WTC11 (cell line): ENCODE data around the gene OSGEP. TPM values are rescaled to one million over a fixed set of nuclear protein-coding genes. Genes with fewer than 3 reads are reported as not detected.

Source experiments
- ATAC-seq: fragments of 200-7000 bp; cut with Tn5 transposase; 2 replicates; pipeline ENCODE4 v1.10.0; 2021; ENCODE audit warnings: mild to moderate bottlenecking, moderate library complexity
- CTCF ChIA-PET: fragments of 300-600 bp; sonication (Branson Sonifier 250); formaldehyde crosslinking; loops from one replicate; lab custom pipeline; 2021; ENCODE audit warnings: antibody characterized with exemption; lab: Charles Lee
- POLR2A ChIA-PET: fragments of 350-600 bp; sonication (Branson Sonifier 250); formaldehyde crosslinking; loops from one replicate; lab custom pipeline; 2021; ENCODE audit warnings: antibody characterized with exemption; lab: Charles Lee
- DNase-seq: peaks from one replicate; pipeline ENCODE4 v3.0.0; 2021; ENCODE audit warnings: low spot score
- H3K27ac Mint-ChIP-seq: 2 replicates; pipeline ENCODE4 v1.8.0; 2021; ENCODE audit warnings: mixed read lengths
- H3K27me3 Mint-ChIP-seq: 2 replicates; pipeline ENCODE4 v1.8.0; 2021; ENCODE audit warnings: low read depth, mild to moderate bottlenecking, moderate library complexity, mixed read lengths
- H3K36me3 Mint-ChIP-seq: 2 replicates; pipeline ENCODE4 v1.8.0; 2021; ENCODE audit warnings: mixed read lengths
- H3K4me1 Mint-ChIP-seq: 2 replicates; pipeline ENCODE4 v1.8.0; 2022; ENCODE audit warnings: mixed read lengths
- H3K4me3 Mint-ChIP-seq: 2 replicates; pipeline ENCODE4 v1.8.0; 2021; ENCODE audit warnings: mild to moderate bottlenecking, moderate library complexity, mixed read lengths
- H3K9me3 Mint-ChIP-seq: 2 replicates; pipeline ENCODE4 v1.8.0; 2021; ENCODE audit warnings: mixed read lengths
- E2F1 ChIP-seq: sonication (generic); formaldehyde crosslinking; IDR thresholded peaks from 2 replicates; pipeline ENCODE4 v1.8.0; 2022; ENCODE audit warnings: mild to moderate bottlenecking, missing genetic modification reagents
- ERG ChIP-seq: fragments of 250-450 bp; sonication (Bioruptor Pico); IDR thresholded peaks from 2 replicates; pipeline ENCODE4 v1.8.0; 2021; ENCODE audit warnings: mild to moderate bottlenecking
- FOXP1 ChIP-seq: sonication (generic); formaldehyde crosslinking; IDR thresholded peaks from 2 replicates; pipeline ENCODE4 v1.8.0; 2022; ENCODE audit warnings: missing genetic modification reagents, mild to moderate bottlenecking, moderate library complexity, borderline replicate concordance
- GABPB1 ChIP-seq: sonication (generic); formaldehyde crosslinking; IDR thresholded peaks from 2 replicates; pipeline ENCODE4 v1.8.1; 2023; ENCODE audit warnings: mild to moderate bottlenecking, missing genetic modification reagents
- HMGXB4 ChIP-seq: sonication (generic); formaldehyde crosslinking; IDR thresholded peaks from 2 replicates; pipeline ENCODE4 v1.8.1; 2023; ENCODE audit warnings: mild to moderate bottlenecking, moderate library complexity, missing genetic modification reagents
- MAX ChIP-seq: sonication (generic); formaldehyde crosslinking; IDR thresholded peaks from 2 replicates; pipeline ENCODE4 v1.8.0; 2022; ENCODE audit warnings: mild to moderate bottlenecking, missing genetic modification reagents
- PRDM15 ChIP-seq: sonication (generic); formaldehyde crosslinking; IDR thresholded peaks from 2 replicates; pipeline ENCODE4 v1.8.0; 2022; ENCODE audit warnings: missing genetic modification reagents
- RORB ChIP-seq: fragments of 250-450 bp; sonication (Bioruptor Pico); IDR thresholded peaks from 2 replicates; pipeline ENCODE4 v1.9.0; 2021; ENCODE audit warnings: mild to moderate bottlenecking
- SMAD4 ChIP-seq: sonication (generic); formaldehyde crosslinking; IDR thresholded peaks from 2 replicates; pipeline ENCODE4 v1.8.0; 2022; ENCODE audit warnings: mild to moderate bottlenecking, missing genetic modification reagents
- STAT6 ChIP-seq: sonication (generic); formaldehyde crosslinking; conservative IDR thresholded peaks from 2 replicates; pipeline ENCODE4 v1.8.1; 2023; ENCODE audit warnings: mild to moderate bottlenecking, low read depth, missing genetic modification reagents, moderate library complexity
- USF1 ChIP-seq: sonication (generic); formaldehyde crosslinking; IDR thresholded peaks from 2 replicates; pipeline ENCODE4 v1.8.0; 2022; ENCODE audit warnings: mild to moderate bottlenecking, missing genetic modification reagents
- ZNF121 ChIP-seq: sonication (generic); formaldehyde crosslinking; IDR thresholded peaks from 2 replicates; pipeline ENCODE4 v1.8.0; 2023; ENCODE audit warnings: missing genetic modification reagents
- ZNF219 ChIP-seq: sonication (generic); formaldehyde crosslinking; IDR thresholded peaks from 2 replicates; pipeline ENCODE4 v1.8.0; 2023; ENCODE audit warnings: missing genetic modification reagents, mild to moderate bottlenecking, borderline replicate concordance
- ZNF263 ChIP-seq: sonication (generic); formaldehyde crosslinking; IDR thresholded peaks from 2 replicates; pipeline ENCODE4 v1.8.1; 2022; ENCODE audit warnings: low read depth, mild to moderate bottlenecking, moderate library complexity, missing genetic modification reagents
- ZNF423 ChIP-seq: fragments of 250-450 bp; sonication (Bioruptor Pico); IDR thresholded peaks from 2 replicates; pipeline ENCODE4 v2.1.2; 2022; ENCODE audit warnings: mild to moderate bottlenecking, moderate library complexity
- total RNA-seq: library from RNA; stranded (reverse); gene quantifications from 3 replicates; pipeline ENCODE4 v1.2.3, GENCODE V29; 2021

Gene OSGEP
- total RNA-seq, 1 experiment from 2014 or later: 40.0 TPM

GRCh38 chr14:20435582-20436362 lies 18.8 kb downstream of the OSGEP start, which contains the start of gene KLHL33 (continued):
- TF ChIP-seq ZNF219 (CRISPR knock-in tag): no peak

GRCh38 chr14:20434701-20435581 lies 19.7 kb downstream of the OSGEP start:
- ATAC-seq (peak; percentile 63), DNase-seq (peak; percentile 45)
- H3K4me1 Mint-ChIP-seq: peaks cover 13% of the 10 kb centered on the region
- no peaks in the 10 kb centered on the region for H3K9me3 Mint-ChIP-seq
- ChIA-PET POLR2A (interaction anchor here (0.7 to 1.5 kb wide), 3 partner anchors 20 to 91 kb away, joined by 4 to 8 read pairs (median 8); partner anchors contain the start of genes APEX1, OSGEP, PARP2 and PIP4P1), CTCF (interaction anchor here (0.7 to 2.4 kb wide), 4 partner anchors 19 to 536 kb away, joined by 3 to 21 read pairs (median 4); no protein-coding TSS in a partner anchor)
- TF ChIP-seq PRDM15 (0 out of 2 replicates have a peak, but pooled peaks have one; percentile 34), STAT6 (CRISPR knock-in tag) (no peak), SMAD4 (no peak), ZNF423 (no peak), RORB (CRISPR knock-in tag) (no peak)
- no peaks in the 10 kb centered on the region for H3K36me3 Mint-ChIP-seq
- H3K4me3 Mint-ChIP-seq: peak overlapping the region; percentile 73
- no peak overlapping the region for H3K27ac Mint-ChIP-seq
- peaks cover 34% of the 10 kb centered on the region for H3K27me3 Mint-ChIP-seq

GRCh38 chr14:20429801-20430669 lies 24.6 kb downstream of the OSGEP start:
- no peak overlapping the region for H3K4me3 Mint-ChIP-seq
- DNase-seq (no peak), ATAC-seq (no peak)
- peaks cover 14% of the 10 kb centered on the region for H3K4me1 Mint-ChIP-seq
- CTCF ChIA-PET: interaction anchor here (0.8 to 2.4 kb wide), 3 partner anchors 14 to 17 kb away, joined by 3 to 8 read pairs (median 3); no protein-coding TSS in a partner anchor
- no peaks in the 10 kb centered on the region for H3K36me3 Mint-ChIP-seq
- TF ChIP-seq E2F1 (CRISPR knock-in tag) (no peak), MAX (CRISPR knock-in tag) (no peak), ZNF263 (CRISPR knock-in tag) (no peak), HMGXB4 (CRISPR knock-in tag) (no peak), ZNF121 (CRISPR knock-in tag) (no peak), GABPB1 (CRISPR knock-in tag) (peak; percentile 42; the same call in 1 of the 2 replicates), USF1 (CRISPR knock-in tag) (no peak), ERG (CRISPR knock-in tag) (no peak), FOXP1 (CRISPR knock-in tag) (no peak)
- H3K27ac Mint-ChIP-seq: no peak overlapping the region
- no peaks in the 10 kb centered on the region for H3K9me3 Mint-ChIP-seq
- peaks cover 15% of the 10 kb centered on the region for H3K27me3 Mint-ChIP-seq
- POLR2A ChIA-PET: no interaction called here
